Measurements from ENCODE around the gene G3BP2. TPM values are rescaled to one million over a fixed set of nuclear protein-coding genes. Genes with fewer than 3 reads are reported as not detected.

G3BP2 gene
- total and polyA plus RNA-seq, 4 donors = 15.7 to 81.6 (median 55.1) TPM

DNA sequence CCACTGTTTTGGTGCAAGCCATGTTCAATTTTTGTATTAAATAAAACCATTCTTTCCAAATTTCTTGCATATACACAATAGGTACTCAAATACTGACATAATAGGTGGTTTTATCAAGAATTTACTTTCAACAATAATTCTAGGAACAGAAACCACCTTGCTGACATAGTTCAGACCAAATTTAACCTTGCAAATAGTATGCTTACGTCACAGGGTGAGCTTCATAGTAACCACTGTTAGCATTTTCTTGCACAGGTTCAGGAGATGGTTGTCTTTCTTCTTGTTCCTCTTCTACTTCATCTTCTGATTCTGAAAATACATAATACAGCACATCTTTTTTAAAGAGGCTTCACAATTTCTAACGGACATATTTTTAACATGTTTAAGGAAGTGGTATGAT, 17.6 kb downstream of the G3BP2 start:
- TF ChIP-seq, protein P1, sequence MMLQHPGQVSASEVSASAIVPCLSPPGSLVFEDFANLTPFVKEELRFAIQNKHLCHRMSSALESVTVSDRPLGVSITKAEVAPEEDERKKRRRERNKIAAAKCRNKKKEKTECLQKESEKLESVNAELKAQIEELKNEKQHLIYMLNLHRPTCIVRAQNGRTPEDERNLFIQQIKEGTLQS (IDR thresholded peaks at IDR 0.05) = no peak
- TF ChIP-seq TAF1 (conservative IDR thresholded peaks at IDR 0.05) = no peak
- TF ChIP-seq JUND (IDR thresholded peaks at IDR 0.05) = no peak
- TF ChIP-seq GABPA (IDR thresholded peaks at IDR 0.05 in 1 of 2, conservative IDR thresholded peaks at IDR 0.05 in 1 of 2) = no peak
- no peak for TF ChIP-seq HNF4A (conservative IDR thresholded peaks at IDR 0.05)
- TF ChIP-seq, protein P2, sequence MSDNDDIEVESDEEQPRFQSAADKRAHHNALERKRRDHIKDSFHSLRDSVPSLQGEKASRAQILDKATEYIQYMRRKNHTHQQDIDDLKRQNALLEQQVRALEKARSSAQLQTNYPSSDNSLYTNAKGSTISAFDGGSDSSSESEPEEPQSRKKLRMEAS (IDR thresholded peaks at IDR 0.05) = no peak
- no peak for TF ChIP-seq YY1 (IDR thresholded peaks at IDR 0.05)
- TF ChIP-seq, protein P3, sequence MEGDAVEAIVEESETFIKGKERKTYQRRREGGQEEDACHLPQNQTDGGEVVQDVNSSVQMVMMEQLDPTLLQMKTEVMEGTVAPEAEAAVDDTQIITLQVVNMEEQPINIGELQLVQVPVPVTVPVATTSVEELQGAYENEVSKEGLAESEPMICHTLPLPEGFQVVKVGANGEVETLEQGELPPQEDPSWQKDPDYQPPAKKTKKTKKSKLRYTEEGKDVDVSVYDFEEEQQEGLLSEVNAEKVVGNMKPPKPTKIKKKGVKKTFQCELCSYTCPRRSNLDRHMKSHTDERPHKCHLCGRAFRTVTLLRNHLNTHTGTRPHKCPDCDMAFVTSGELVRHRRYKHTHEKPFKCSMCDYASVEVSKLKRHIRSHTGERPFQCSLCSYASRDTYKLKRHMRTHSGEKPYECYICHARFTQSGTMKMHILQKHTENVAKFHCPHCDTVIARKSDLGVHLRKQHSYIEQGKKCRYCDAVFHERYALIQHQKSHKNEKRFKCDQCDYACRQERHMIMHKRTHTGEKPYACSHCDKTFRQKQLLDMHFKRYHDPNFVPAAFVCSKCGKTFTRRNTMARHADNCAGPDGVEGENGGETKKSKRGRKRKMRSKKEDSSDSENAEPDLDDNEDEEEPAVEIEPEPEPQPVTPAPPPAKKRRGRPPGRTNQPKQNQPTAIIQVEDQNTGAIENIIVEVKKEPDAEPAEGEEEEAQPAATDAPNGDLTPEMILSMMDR (IDR thresholded peaks at IDR 0.05; ENCODE audit: low read depth, low read length, missing input control) = no peak
- TF ChIP-seq FOXA1 (IDR thresholded peaks at IDR 0.05) = no peak
- TF ChIP-seq RAD21 (IDR thresholded peaks at IDR 0.05) = no peak
- H3K4me1 ChIP-seq (ENCODE audit: control insufficient read depth in 4 of 4, insufficient read depth in 4 of 4, low read length in 3 of 4) = no peaks in the 10 kb centered on the region

DNA sequence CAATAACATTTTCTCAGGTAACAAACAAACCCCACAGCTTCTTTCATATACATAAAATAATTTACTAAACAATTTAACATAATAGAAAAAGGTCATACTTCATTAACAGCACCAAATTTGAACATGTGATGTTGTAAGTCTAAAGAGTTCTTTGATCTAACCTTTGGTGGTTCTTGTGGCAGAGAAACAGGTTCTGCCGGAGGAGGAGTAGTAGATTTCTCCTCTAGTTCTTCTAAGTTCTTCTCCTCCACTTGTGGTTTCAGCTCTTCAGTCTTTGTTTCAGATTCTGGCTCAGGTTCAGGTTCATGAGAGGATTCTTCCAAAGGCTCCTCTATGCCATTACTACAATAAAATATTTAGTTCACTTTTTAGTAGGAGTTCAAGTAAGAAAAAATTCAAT, 18.3 kb downstream of the G3BP2 start:
- 88% methylated on average over 1 of the region's 1 CpG for WGBS
- TF ChIP-seq YY1 (IDR thresholded peaks at IDR 0.05) = no peak
- TF ChIP-seq SP1 (IDR thresholded peaks at IDR 0.05) = no peak
- no peak for TF ChIP-seq TAF1 (conservative IDR thresholded peaks at IDR 0.05)
- TF ChIP-seq, protein P4, sequence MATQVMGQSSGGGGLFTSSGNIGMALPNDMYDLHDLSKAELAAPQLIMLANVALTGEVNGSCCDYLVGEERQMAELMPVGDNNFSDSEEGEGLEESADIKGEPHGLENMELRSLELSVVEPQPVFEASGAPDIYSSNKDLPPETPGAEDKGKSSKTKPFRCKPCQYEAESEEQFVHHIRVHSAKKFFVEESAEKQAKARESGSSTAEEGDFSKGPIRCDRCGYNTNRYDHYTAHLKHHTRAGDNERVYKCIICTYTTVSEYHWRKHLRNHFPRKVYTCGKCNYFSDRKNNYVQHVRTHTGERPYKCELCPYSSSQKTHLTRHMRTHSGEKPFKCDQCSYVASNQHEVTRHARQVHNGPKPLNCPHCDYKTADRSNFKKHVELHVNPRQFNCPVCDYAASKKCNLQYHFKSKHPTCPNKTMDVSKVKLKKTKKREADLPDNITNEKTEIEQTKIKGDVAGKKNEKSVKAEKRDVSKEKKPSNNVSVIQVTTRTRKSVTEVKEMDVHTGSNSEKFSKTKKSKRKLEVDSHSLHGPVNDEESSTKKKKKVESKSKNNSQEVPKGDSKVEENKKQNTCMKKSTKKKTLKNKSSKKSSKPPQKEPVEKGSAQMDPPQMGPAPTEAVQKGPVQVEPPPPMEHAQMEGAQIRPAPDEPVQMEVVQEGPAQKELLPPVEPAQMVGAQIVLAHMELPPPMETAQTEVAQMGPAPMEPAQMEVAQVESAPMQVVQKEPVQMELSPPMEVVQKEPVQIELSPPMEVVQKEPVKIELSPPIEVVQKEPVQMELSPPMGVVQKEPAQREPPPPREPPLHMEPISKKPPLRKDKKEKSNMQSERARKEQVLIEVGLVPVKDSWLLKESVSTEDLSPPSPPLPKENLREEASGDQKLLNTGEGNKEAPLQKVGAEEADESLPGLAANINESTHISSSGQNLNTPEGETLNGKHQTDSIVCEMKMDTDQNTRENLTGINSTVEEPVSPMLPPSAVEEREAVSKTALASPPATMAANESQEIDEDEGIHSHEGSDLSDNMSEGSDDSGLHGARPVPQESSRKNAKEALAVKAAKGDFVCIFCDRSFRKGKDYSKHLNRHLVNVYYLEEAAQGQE (IDR thresholded peaks at IDR 0.05) = no peak
- TF ChIP-seq, protein P1 (IDR thresholded peaks at IDR 0.05) = no peak
- Histone ChIP-seq H3K27ac (ENCODE audit: low read depth in 1 of 2, low read length in 2 of 2) (no peak overlapping the region), H3K4me1 (ENCODE audit: control insufficient read depth in 4 of 4, insufficient read depth in 4 of 4, low read length in 3 of 4) (no peaks in the 10 kb centered on the region), H3K27me3 (ENCODE audit: control insufficient read depth in 4 of 4, insufficient read depth in 4 of 4, low read length in 3 of 4) (no peaks in the 10 kb centered on the region), H3K9ac (ENCODE audit: low read depth in 1 of 2, low read length in 2 of 2) (no peak overlapping the region), H3K4me3 (ENCODE audit: low read depth in 1 of 3, low read length in 3 of 3) (no peak overlapping the region), H3K9me3 (ENCODE audit: control insufficient read depth in 4 of 4, low read length in 3 of 4) (no peaks in the 10 kb centered on the region), H3K36me3 (ENCODE audit: control insufficient read depth in 4 of 4, insufficient read depth in 3 of 4, low read depth in 1 of 4, low read length in 3 of 4) (peaks cover under 1 to 42% (median 33%) of the 10 kb centered on the region in 4 donors)
- no peak for DNase-seq (ENCODE audit: low spot score)

More for the DNA sequence above, 17.6 kb downstream of the G3BP2 start:
- H3K4me3 ChIP-seq (ENCODE audit: low read depth in 1 of 3, low read length in 3 of 3) = no peak overlapping the region
- 81% methylated on average over 2 of the region's 2 CpGs for WGBS
- H3K27me3 ChIP-seq (ENCODE audit: control insufficient read depth in 4 of 4, insufficient read depth in 4 of 4, low read length in 3 of 4) = no peaks in the 10 kb centered on the region
- H3K9ac ChIP-seq (ENCODE audit: low read depth in 1 of 2, low read length in 2 of 2) = no peak overlapping the region
- no peak for DNase-seq (ENCODE audit: low spot score)
- no peaks in the 10 kb centered on the region for H3K9me3 ChIP-seq (ENCODE audit: control insufficient read depth in 4 of 4, low read length in 3 of 4)
- H3K36me3 ChIP-seq (ENCODE audit: control insufficient read depth in 4 of 4, insufficient read depth in 3 of 4, low read depth in 1 of 4, low read length in 3 of 4) = peaks cover 0 to 42% (median 33%) of the 10 kb centered on the region in 4 donors
- no peak overlapping the region for H3K27ac ChIP-seq (ENCODE audit: low read depth in 1 of 2, low read length in 2 of 2)
